CD4-positive, CD25-positive, alpha-beta regulatory T cell (primary cell): ENCODE data around the gene PDCD10. TPM values are rescaled to one million over a fixed set of nuclear protein-coding genes. Genes with fewer than 3 reads are reported as not detected.

ENCODE experiments used
- ATAC-seq, 2 donors: fragments of 150-1000 bp; cut with Tn5 transposase; one replicate each; pipeline ENCODE4 v1.10.0; 2021; ENCODE audit warnings: low read depth in 2 of 2, moderate number of reproducible peaks in 2 of 2, moderate library complexity in 1 of 2
- DNase-seq, 3 donors: peaks; one replicate each; pipeline versions ENCODE4 v3.0.0 to v3.0.0-alpha.2; 2012 to 2022; ENCODE audit warnings: mixed read lengths in 1 of 3
- H3K27ac ChIP-seq: one replicate; pipeline ENCODE4 v1.7.0; 2013; ENCODE audit warnings: mild to moderate bottlenecking, low read length; ENCODE audit not compliant: insufficient read depth, poor library complexity, severe bottlenecking
- H3K27me3 ChIP-seq: one replicate; pipeline ENCODE4 v1.7.0; 2013; ENCODE audit warnings: low read length; ENCODE audit not compliant: control insufficient read depth, insufficient read depth
- H3K36me3 ChIP-seq: one replicate; pipeline ENCODE4 v1.7.0; 2013; ENCODE audit warnings: mild to moderate bottlenecking, low read length, moderate library complexity; ENCODE audit not compliant: control insufficient read depth, insufficient read depth
- H3K4me1 ChIP-seq: 2 replicates; pipeline ENCODE4 v1.7.0; 2013; ENCODE audit warnings: mild to moderate bottlenecking, low read length; ENCODE audit not compliant: insufficient read depth, control insufficient read depth, poor library complexity, severe bottlenecking
- H3K4me3 ChIP-seq: one replicate; pipeline ENCODE4 v1.7.0; 2013; ENCODE audit warnings: low read depth, mild to moderate bottlenecking, low read length, moderate library complexity
- H3K9me3 ChIP-seq, 2 experiments: 1 replicate in 1 of 2; 2 replicates in 1 of 2; pipeline ENCODE4 v1.7.0; 2013; ENCODE audit warnings: low read length in 2 of 2, mild to moderate bottlenecking in 1 of 2, moderate library complexity in 1 of 2; ENCODE audit not compliant: control insufficient read depth in 2 of 2
- H3K27ac Mint-ChIP-seq, 3 donors: one replicate each; pipeline ENCODE4 v1.8.0; 2020 to 2022; ENCODE audit warnings: mild to moderate bottlenecking in 3 of 3, mixed read lengths in 3 of 3, moderate library complexity in 2 of 3
- H3K27me3 Mint-ChIP-seq: one replicate; pipeline ENCODE4 v1.8.0; 2022; ENCODE audit warnings: mild to moderate bottlenecking, mixed read lengths
- H3K36me3 Mint-ChIP-seq: one replicate; pipeline ENCODE4 v1.8.0; 2020; ENCODE audit warnings: mixed read lengths
- H3K4me1 Mint-ChIP-seq, 4 donors: one replicate each; pipeline ENCODE4 v1.8.0; 2020 to 2022; ENCODE audit warnings: mixed read lengths in 4 of 4, mild to moderate bottlenecking in 1 of 4
- H3K4me3 Mint-ChIP-seq, 4 donors: one replicate each; pipeline ENCODE4 v1.8.0; 2020 to 2022; ENCODE audit warnings: mild to moderate bottlenecking in 4 of 4, mixed read lengths in 4 of 4, moderate library complexity in 3 of 4
- H3K9me3 Mint-ChIP-seq, 7 donors: one replicate each; pipeline ENCODE4 v1.8.0; 2020 to 2022; ENCODE audit warnings: mixed read lengths in 7 of 7, mild to moderate bottlenecking in 3 of 7, moderate library complexity in 2 of 7
- polyA plus RNA-seq, 4 donors: library from polyadenylated mRNA; unstranded; fragments of 300-500 nt; fragmentation: Illumina TruSeq; gene quantifications; one replicate each; pipeline ENCODE4 v1.2.3, GENCODE V29; 2021
- total RNA-seq: library from RNA; stranded (reverse); gene quantifications from one replicate; pipeline ENCODE4 v1.2.3, GENCODE V29; 2022

The PDCD10 gene
- total and polyA plus RNA-seq, 5 donors from 2014 or later: 69.9 to 157 (median 129) TPM

DNA sequence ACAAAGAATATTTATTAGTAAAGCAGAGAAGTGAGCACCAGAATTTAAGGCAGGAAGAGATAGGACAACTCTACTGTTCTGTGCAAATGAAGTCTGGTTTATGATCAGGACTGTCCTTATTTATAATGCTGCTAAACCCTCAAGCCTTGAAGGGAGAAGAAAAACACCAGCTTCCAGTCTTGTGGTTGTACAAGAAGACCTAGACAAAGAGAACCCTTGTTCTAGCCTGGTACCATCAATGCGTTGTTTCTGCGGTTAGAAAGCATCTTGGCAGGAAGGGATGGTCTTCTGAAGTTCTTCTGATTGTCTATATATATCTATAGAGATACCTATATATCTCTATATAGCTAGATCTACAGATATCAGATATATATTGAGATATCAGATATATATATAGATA is 33.8 kb downstream of the PDCD10 start:
- Histone ChIP-seq H3K4me3 (no peak overlapping the region), H3K27me3 (no peaks in the 10 kb centered on the region), H3K36me3 (peaks cover 39% of the 10 kb centered on the region), H3K27ac (no peak overlapping the region), H3K9me3 (no peaks in the 10 kb centered on the region), H3K4me1 (no peaks in the 10 kb centered on the region)
- DNase-seq: no peak
- peaks cover 12 to 42% (median 34%) of the 10 kb centered on the region in 4 donors for H3K4me1 Mint-ChIP-seq
- H3K36me3 Mint-ChIP-seq: peaks cover 26% of the 10 kb centered on the region
- H3K9me3 Mint-ChIP-seq: no peaks in the 10 kb centered on the region
- H3K27ac Mint-ChIP-seq: peak overlapping the region in 2 of 3 donors; percentile 11 to 33
- no peaks in the 10 kb centered on the region for H3K27me3 Mint-ChIP-seq
- no peak overlapping the region for H3K4me3 Mint-ChIP-seq
- ATAC-seq: no peak

DNA sequence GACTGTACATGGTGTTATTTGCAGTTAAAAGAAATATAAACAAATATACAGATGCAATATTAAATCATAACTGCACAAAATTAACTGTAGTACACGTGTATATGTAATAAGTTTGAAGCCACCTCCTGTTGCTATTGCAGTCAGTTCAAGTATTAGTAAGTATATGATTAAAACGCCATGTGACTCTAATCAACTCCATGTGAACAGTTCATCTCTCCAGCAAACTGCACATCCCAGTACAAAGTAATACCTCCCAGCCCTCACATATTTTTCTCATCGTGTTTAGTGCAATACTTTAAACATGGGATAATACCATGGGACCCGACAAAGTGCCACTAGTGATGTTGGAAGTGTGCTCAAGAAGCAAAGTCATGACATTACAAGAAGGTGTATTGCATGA is 34.6 kb downstream of the PDCD10 start:
- Histone ChIP-seq H3K4me1 (no peaks in the 10 kb centered on the region), H3K27me3 (no peaks in the 10 kb centered on the region), H3K9me3 (no peaks in the 10 kb centered on the region), H3K4me3 (no peak overlapping the region), H3K27ac (no peak overlapping the region), H3K36me3 (peaks cover 48% of the 10 kb centered on the region)
- no peak for DNase-seq
- Mint-ChIP-seq H3K27me3 (no peaks in the 10 kb centered on the region), H3K4me1 (peaks cover 10 to 38% (median 30%) of the 10 kb centered on the region in 4 donors), H3K9me3 (no peaks in the 10 kb centered on the region), H3K27ac (peak overlapping the region in 2 of 3 donors; percentile 11 to 14), H3K4me3 (no peak overlapping the region), H3K36me3 (peaks cover 31% of the 10 kb centered on the region)
- no peak for ATAC-seq

DNA sequence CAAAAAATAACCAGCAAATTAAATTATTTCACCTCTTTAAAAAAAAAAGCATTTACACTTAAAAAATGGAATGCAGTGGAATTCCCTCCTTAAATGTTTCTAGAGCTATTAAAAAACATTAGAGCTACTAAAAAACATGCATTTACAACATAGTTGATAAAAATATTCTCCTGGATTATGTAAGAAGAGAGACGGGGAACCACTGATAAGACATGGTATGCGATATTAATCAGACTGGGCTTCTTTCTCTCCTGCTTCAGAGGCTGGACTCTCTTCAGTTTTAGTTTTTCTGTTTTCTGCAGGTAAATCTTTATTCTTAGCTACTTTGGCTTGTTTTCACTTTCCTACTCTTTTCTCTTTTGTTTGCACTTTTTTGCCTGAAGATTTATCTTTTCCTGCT is 40.6 kb downstream of the PDCD10 start:
- H3K9me3 ChIP-seq: no peaks in the 10 kb centered on the region
- H3K36me3 ChIP-seq: peaks cover 51% of the 10 kb centered on the region
- no peaks in the 10 kb centered on the region for H3K9me3 Mint-ChIP-seq
- peak overlapping the region; percentile 65 to 76 (median 76) for H3K27ac Mint-ChIP-seq
- no peaks in the 10 kb centered on the region for H3K27me3 Mint-ChIP-seq
- no peak overlapping the region for H3K27ac ChIP-seq
- no peaks in the 10 kb centered on the region for H3K27me3 ChIP-seq
- DNase-seq (no peak), ATAC-seq (no peak)
- peaks cover 21 to 56% (median 53%) of the 10 kb centered on the region in 4 donors for H3K4me1 Mint-ChIP-seq
- no peak overlapping the region for H3K4me3 Mint-ChIP-seq
- peaks cover 13% of the 10 kb centered on the region for H3K4me1 ChIP-seq
- H3K36me3 Mint-ChIP-seq: peaks cover 29% of the 10 kb centered on the region
- H3K4me3 ChIP-seq: no peak overlapping the region

DNA sequence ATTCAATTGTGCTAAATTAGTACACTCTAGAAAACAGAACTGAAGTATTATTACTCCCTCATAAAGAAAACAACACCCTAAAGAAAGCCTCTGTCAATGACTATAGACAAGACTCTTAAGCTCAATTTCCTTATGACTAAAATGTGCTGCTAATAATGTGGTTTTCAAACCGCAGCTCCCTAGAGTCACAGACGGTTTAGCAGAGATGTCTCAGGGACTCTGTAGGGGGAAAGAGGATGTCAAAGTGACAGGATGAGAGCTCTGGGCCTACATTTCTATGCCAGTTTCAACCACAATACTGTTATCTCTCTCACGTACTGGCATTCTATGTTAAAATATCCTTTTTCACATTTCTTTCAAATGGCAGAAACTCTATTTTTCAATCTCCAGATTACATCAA is 43.3 kb downstream of the PDCD10 start:
- DNase-seq: peak in 2 of 3 donors; percentile 42 to 88
- H3K4me3 ChIP-seq: peak overlapping the region; percentile 5
- H3K4me1 Mint-ChIP-seq: peaks cover 21 to 52% (median 41%) of the 10 kb centered on the region in 4 donors
- no peaks in the 10 kb centered on the region for H3K27me3 ChIP-seq
- no peaks in the 10 kb centered on the region for H3K9me3 ChIP-seq
- no peaks in the 10 kb centered on the region for H3K27me3 Mint-ChIP-seq
- ATAC-seq: peak; percentile 91 to 95
- peak overlapping the region in 3 of 4 donors; percentile 1 to 14 (median 6) for H3K4me3 Mint-ChIP-seq
- H3K9me3 Mint-ChIP-seq: no peaks in the 10 kb centered on the region
- H3K36me3 Mint-ChIP-seq: peaks cover 20% of the 10 kb centered on the region
- peak overlapping the region in 2 of 3 donors; percentile 76 to 87 for H3K27ac Mint-ChIP-seq
- peak overlapping the region; percentile 56 for H3K27ac ChIP-seq
- H3K4me1 ChIP-seq: peaks cover 13% of the 10 kb centered on the region
- peaks cover 53% of the 10 kb centered on the region for H3K36me3 ChIP-seq

DNA sequence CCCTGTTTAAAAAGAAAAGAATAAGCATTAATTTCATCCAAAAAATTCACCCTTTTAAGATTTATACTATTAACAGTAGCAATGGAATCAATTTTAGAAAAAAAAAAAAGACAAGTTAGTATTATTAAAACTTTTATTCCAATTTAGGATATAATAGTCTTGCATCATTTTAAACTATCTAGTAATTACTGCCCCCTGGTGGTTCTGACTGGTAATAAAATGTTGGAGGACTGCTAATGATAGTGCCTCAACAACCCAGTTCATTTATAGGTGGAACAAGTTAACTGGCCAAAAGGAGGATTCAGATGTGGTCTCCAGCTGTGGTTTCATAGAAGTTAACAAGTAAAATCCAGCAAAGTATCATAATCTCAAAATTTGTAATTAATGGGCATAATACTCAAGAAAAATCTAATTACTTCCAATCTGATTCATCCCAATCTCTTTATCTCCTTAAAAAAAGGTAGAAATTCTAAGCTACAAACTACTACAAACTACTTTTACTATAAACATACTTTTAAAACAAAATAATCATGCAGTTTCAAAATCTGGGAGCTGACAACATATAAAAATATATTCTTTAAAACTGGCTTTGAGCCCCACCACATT is 50.2 kb downstream of the PDCD10 start:
- Histone ChIP-seq H3K9me3 (no peaks in the 10 kb centered on the region), H3K4me3 (no peak overlapping the region), H3K27me3 (no peaks in the 10 kb centered on the region), H3K4me1 (no peaks in the 10 kb centered on the region), H3K27ac (no peak overlapping the region), H3K36me3 (peaks cover 48% of the 10 kb centered on the region)
- peaks cover 4% of the 10 kb centered on the region for H3K36me3 Mint-ChIP-seq
- H3K9me3 Mint-ChIP-seq: peaks cover 0 to 2% (median 0%) of the 10 kb centered on the region in 7 donors
- peak overlapping the region in 1 of 3 donors; percentile 80 for H3K27ac Mint-ChIP-seq
- DNase-seq: peak; percentile 35 to 72 (median 61)
- peak; percentile 67 to 73 for ATAC-seq
- peaks cover 3 to 18% (median 5%) of the 10 kb centered on the region in 4 donors for H3K4me1 Mint-ChIP-seq
- no peak overlapping the region for H3K4me3 Mint-ChIP-seq
- no peaks in the 10 kb centered on the region for H3K27me3 Mint-ChIP-seq

DNA sequence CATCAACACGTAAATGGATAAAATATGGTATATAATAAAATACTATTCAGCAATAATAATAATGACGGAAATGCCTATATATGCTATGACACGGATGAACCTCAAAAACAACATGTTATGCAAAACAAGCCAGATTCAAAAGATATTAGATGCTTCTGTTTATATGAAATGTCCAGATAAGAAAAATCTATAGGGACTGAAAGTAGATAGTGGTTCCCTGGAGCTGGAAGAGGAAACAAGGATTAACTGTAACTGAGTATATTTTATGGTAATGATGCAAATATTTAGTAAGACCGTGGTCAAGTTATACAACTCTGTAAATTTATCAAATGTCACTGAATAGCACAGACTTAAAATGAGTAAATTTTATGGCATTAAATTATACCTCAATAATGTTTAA is 55.2 kb downstream of the PDCD10 start:
- Mint-ChIP-seq H3K27me3 (no peaks in the 10 kb centered on the region), H3K4me3 (no peak overlapping the region), H3K27ac (no peak overlapping the region), H3K4me1 (peaks cover 0 to 12% (median 4%) of the 10 kb centered on the region in 4 donors), H3K36me3 (peaks cover 35% of the 10 kb centered on the region), H3K9me3 (peaks cover 0 to 19% (median 6%) of the 10 kb centered on the region in 7 donors)
- no peaks in the 10 kb centered on the region for H3K4me1 ChIP-seq
- ATAC-seq (no peak), DNase-seq (no peak)
- no peaks in the 10 kb centered on the region for H3K27me3 ChIP-seq
- no peak overlapping the region for H3K4me3 ChIP-seq
- peaks cover 10 to 15% of the 10 kb centered on the region in 2 experiments for H3K9me3 ChIP-seq
- no peak overlapping the region for H3K27ac ChIP-seq
- H3K36me3 ChIP-seq: peaks cover 63% of the 10 kb centered on the region

DNA sequence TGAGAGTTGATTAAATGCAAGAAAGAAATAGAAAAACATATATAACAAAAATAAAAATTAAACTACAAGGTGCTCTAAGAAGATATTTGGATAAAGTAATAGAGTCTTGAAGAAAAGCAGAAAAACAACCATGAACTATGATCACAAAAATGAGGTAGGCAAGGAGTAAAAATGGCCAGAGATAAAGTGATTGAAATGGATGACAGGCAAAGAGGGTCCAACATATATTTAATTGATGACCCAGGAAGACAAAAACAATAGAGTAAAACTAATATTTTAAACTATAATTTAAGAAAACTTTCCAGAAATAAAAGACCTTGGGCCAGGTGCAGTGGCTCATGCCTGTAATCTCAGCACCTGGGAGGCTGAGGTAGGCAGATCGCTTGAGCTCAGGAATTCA is 58.8 kb downstream of the PDCD10 start:
- H3K4me3 Mint-ChIP-seq: no peak overlapping the region
- no peak overlapping the region for H3K27ac Mint-ChIP-seq
- Histone ChIP-seq H3K27me3 (no peaks in the 10 kb centered on the region), H3K4me3 (no peak overlapping the region), H3K27ac (no peak overlapping the region), H3K9me3 (peaks cover 10 to 15% of the 10 kb centered on the region in 2 experiments), H3K36me3 (peaks cover 54% of the 10 kb centered on the region), H3K4me1 (no peaks in the 10 kb centered on the region)
- DNase-seq (no peak), ATAC-seq (no peak)
- peaks cover 0 to 19% (median 6%) of the 10 kb centered on the region in 7 donors for H3K9me3 Mint-ChIP-seq
- peaks cover 0 to 5% (median 2%) of the 10 kb centered on the region in 4 donors for H3K4me1 Mint-ChIP-seq
- peaks cover 52% of the 10 kb centered on the region for H3K36me3 Mint-ChIP-seq
- H3K27me3 Mint-ChIP-seq: no peaks in the 10 kb centered on the region

DNA sequence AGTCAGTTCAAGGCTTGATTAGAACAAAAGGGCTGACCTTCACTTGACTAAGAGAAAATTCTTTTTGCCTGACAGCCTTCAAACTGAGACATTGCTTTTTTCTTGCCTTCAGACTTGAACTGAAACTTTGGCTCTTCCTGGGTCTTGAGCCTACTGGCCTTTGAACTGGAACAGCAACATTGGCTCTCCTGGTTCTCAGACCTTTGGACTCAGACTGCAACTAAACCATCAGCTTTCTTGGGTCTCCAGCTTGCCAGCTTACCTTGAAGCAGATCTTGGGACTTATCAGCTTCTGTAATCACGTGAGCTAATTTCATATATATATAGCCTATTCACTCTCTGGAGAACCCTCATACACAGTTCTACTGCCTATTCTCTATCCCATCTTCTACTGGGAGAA is 61.5 kb downstream of the PDCD10 start:
- DNase-seq (no peak), ATAC-seq (no peak)
- Mint-ChIP-seq H3K27me3 (no peaks in the 10 kb centered on the region), H3K4me1 (peaks cover 0 to 7% (median 2%) of the 10 kb centered on the region in 4 donors), H3K27ac (no peak overlapping the region), H3K9me3 (peaks cover 0 to 19% (median 6%) of the 10 kb centered on the region in 7 donors), H3K4me3 (no peak overlapping the region), H3K36me3 (peaks cover 53% of the 10 kb centered on the region)
- no peaks in the 10 kb centered on the region for H3K27me3 ChIP-seq
- H3K4me1 ChIP-seq: no peaks in the 10 kb centered on the region
- H3K9me3 ChIP-seq: peaks cover 10 to 15% of the 10 kb centered on the region in 2 experiments
- H3K36me3 ChIP-seq: peaks cover 40% of the 10 kb centered on the region
- H3K27ac ChIP-seq: no peak overlapping the region
- no peak overlapping the region for H3K4me3 ChIP-seq
